ENCODE data around the gene GDA. TPM values are rescaled to one million over a fixed set of nuclear protein-coding genes. Genes with fewer than 3 reads are reported as not detected.

The GDA gene
- total and polyA plus RNA-seq, 2 of the 4 experiments (the other 2 are of a cell fraction): not detected

GRCh38 chr9:72133365-72134035, 15.7 kb upstream of the GDA start:
- no TSS peak for BruUV-seq (replicated peaks)
- dilution Hi-C loops (cut with HindIII; ENCODE audit: low sequenced_read_pairs, unreplicated experiment) (no loop called here), in situ Hi-C loops (cut with MboI; ENCODE audit: low sequenced_read_pairs) (no loop called here), intact Hi-C loops (cut with micrococcal nuclease) (no loop called here)
- no peaks in the 10 kb centered on the region for H3K36me3 ChIP-seq (ENCODE audit: control insufficient read depth, insufficient read depth, low read length)
- no peaks in the 10 kb centered on the region for H3K9me3 ChIP-seq (ENCODE audit: control insufficient read depth, insufficient read depth, low read length)
- no peaks in the 10 kb centered on the region for H3K79me1 ChIP-seq (ENCODE audit: low read depth in 1 of 2, low read length in 2 of 2)
- H4K8ac ChIP-seq (ENCODE audit: low read depth in 2 of 2, low read length in 2 of 2): no peak overlapping the region
- no peak overlapping the region for H2AFZ ChIP-seq (replicated peaks; ENCODE audit: low read length, poor library complexity)
- DNase-seq (no peak), ATAC-seq (ENCODE audit: low read depth) (no peak)
- H3K27ac ChIP-seq (ENCODE audit: insufficient read depth, low read length): no peak overlapping the region
- H3K4me1 ChIP-seq (ENCODE audit: control insufficient read depth, insufficient read depth, low read length): no peaks in the 10 kb centered on the region
- TF ChIP-seq CHD1 (IDR thresholded peaks at IDR 0.05; ENCODE audit: low read depth, low read length) (no peak), MXI1 (IDR thresholded peaks at IDR 0.05; ENCODE audit: borderline replicate concordance, low read depth, low read length) (no peak), USF2 (IDR thresholded peaks at IDR 0.05; ENCODE audit: low read depth, low read length) (no peak)
- no peak overlapping the region for H3K4ac ChIP-seq (ENCODE audit: low read depth, low read length)
- H3K14ac ChIP-seq (replicated peaks; ENCODE audit: low read depth, low read length): no peak overlapping the region
- H3K4me2 ChIP-seq (ENCODE audit: low read depth, low read length): no peak overlapping the region
- H2BK5ac ChIP-seq (ENCODE audit: low read depth, low read length, poor library complexity, severe bottlenecking): no peak overlapping the region
- CTCF ChIA-PET: no interaction called here
- no peaks in the 10 kb centered on the region for H4K20me1 ChIP-seq (ENCODE audit: insufficient read depth, low read length)
- H3K9ac ChIP-seq (ENCODE audit: low read depth, low read length): no peak overlapping the region
- no peak overlapping the region for H2BK15ac ChIP-seq (ENCODE audit: low read depth, low read length)
- H3K56ac ChIP-seq (ENCODE audit: extremely low read depth, insufficient read depth, low read length): no peak overlapping the region
- no peak overlapping the region for H3K23ac ChIP-seq (ENCODE audit: low read depth, low read length)
- no CpG with 5 or more reads among the region's 3 CpGs for WGBS, 2 experiments (ENCODE audit: extremely low coverage in 2 of 2, insufficient read length in 1 of 2)
- H4K5ac ChIP-seq (ENCODE audit: low read depth, low read length): no peak overlapping the region
- no peak overlapping the region for H4K91ac ChIP-seq (ENCODE audit: insufficient read depth, low read depth, low read length)
- no peak overlapping the region for H2BK20ac ChIP-seq (ENCODE audit: low read depth, low read length)
- no peak overlapping the region for H2AK9ac ChIP-seq (replicated peaks; ENCODE audit: low read depth, low read length, poor library complexity)
- POLR2A ChIA-PET (ENCODE audit: unreplicated experiment): no interaction called here
- no peak overlapping the region for H3K4me3 ChIP-seq (ENCODE audit: insufficient read depth, low read depth, low read length)
- H3K9me1 ChIP-seq (ENCODE audit: insufficient read depth, low read length): no peaks in the 10 kb centered on the region
- H2BK120ac ChIP-seq (ENCODE audit: low read depth, low read length): no peak overlapping the region
- no peak overlapping the region for H2AK5ac ChIP-seq (ENCODE audit: low read depth, low read length)
- no peak overlapping the region for H3K18ac ChIP-seq (ENCODE audit: low read depth, low read length)
- H3K27me3 ChIP-seq (ENCODE audit: control insufficient read depth, insufficient read depth, low read length): no peaks in the 10 kb centered on the region
